Epithelial cell of proximal tubule (primary cell): Measurements from ENCODE around the gene MTF1. TPM values are rescaled to one million over a fixed set of nuclear protein-coding genes. Genes with fewer than 3 reads are reported as not detected.
"Not testable (repeated sequence)": the region's sequence is repeated elsewhere in the genome, so short reads cannot be mapped to it uniquely, and the experiment has no call there.

ENCODE experiments used
- DNase-seq: peaks from one replicate; pipeline ENCODE4 v3.0.0-alpha.2; 2011; ENCODE audit warnings: low read depth
- H3K4me3 ChIP-seq: 2 replicates; pipeline ENCODE4 v1.5.1; 2011; ENCODE audit warnings: low read depth, mild to moderate bottlenecking, low read length
- CTCF ChIP-seq: conservative IDR thresholded peaks from 2 replicates; pipeline ENCODE4 v1.5.1; 2012; ENCODE audit warnings: low read depth, mild to moderate bottlenecking, low read length
- total RNA-seq: library from RNA; depleted of rRNA; stranded (reverse); fragments of >200 nt; gene quantifications from 2 replicates; pipeline ENCODE4 v1.2.3, GENCODE V29; 2015

MTF1 gene
- 0.86 and 2.0 TPM in 2 replicates for total RNA-seq

GRCh38 chr1:37859507-37860345, at the start of gene MTF1:
Gene MTF1, minus strand, starts transcription at chr1:37859592. Its CDS starts 1,934 bp downstream, at chr1:37857658.
- DNase-seq = peak; percentile 72
- peak within 1 kb of the TSS; percentile 94 for H3K4me3 ChIP-seq
- peak; percentile 82 for TF ChIP-seq CTCF

- not testable (repeated sequence) for DNase-seq, H3K4me3 ChIP-seq
Measured at GRCh38 chr1:37908531-37908930, 49.1 kb upstream of the MTF1 start.

GRCh38 chr1:37907416-37908125, 48.2 kb upstream of the MTF1 start:
- DNase-seq, H3K4me3 ChIP-seq: not testable (repeated sequence)

GRCh38 chr1:37906591-37906990, 47.2 kb upstream of the MTF1 start:
- DNase-seq, H3K4me3 ChIP-seq: not testable (repeated sequence)

DNA sequence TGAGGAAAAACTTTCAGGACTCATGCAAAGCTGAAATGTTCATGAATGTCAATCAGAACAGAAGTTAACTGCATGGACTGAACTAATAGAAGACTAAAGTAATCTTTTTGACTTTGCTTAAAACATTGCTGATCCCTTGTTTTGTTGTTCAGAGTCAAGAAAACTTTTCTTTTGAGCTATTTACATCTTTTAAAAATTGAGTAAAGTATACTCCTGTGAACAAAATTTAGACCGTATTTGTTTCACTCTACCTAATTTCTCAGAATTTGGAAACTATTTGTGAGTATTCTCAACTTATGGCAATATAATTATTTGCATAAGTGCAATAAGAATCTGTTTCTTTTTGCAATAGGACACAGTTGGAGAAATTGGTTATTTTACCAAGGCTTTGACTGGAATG, 46.3 kb upstream of the MTF1 start:
- H3K4me3 ChIP-seq = no peak overlapping the region
- no peak for TF ChIP-seq CTCF
- no peak for DNase-seq

DNA sequence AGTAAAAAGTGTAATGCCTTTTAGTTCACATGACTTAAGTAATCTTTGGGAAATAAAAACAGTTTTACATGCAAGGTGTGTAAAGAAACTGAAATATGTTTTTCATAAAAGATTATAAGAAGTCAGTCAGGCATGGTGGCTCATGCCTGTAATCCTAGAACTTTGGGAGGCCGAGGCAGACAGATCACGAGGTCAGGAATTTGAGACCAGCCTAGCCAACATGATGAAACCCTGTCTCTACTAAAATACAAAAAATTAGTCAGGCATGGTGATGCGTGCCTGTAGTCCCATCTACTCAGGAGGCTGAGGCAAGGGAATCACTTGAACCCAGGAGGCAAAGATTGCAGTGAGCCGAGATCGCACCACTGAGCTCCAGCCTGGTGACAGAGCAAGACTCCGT, 44.5 kb upstream of the MTF1 start:
- DNase-seq, H3K4me3 ChIP-seq: not testable (repeated sequence)

DNA sequence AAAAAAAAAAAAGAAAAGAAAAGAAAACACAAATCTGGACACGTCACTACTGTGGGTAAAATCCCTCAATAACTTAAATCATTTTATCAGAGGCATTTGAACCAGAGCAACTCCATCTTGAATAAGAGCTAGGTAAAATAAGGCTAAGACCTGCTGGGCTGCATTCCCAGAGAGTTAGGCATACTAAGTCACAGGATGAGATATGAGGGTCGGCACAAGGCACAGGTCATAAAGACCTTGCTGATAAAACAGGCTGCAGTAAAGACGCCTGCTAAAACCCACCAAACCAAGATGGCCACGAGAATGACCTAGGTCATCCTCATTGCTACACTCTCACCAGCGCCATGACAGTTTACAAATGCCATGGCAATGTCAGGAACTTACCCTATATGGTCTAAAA, 43.6 kb upstream of the MTF1 start:
- no peak for TF ChIP-seq CTCF
- no peak overlapping the region for H3K4me3 ChIP-seq
- no peak for DNase-seq

GRCh38 chr1:37901893-37902225, 42.5 kb upstream of the MTF1 start:
- DNase-seq = no peak
- no peak overlapping the region for H3K4me3 ChIP-seq
- TF ChIP-seq CTCF = no peak

DNA sequence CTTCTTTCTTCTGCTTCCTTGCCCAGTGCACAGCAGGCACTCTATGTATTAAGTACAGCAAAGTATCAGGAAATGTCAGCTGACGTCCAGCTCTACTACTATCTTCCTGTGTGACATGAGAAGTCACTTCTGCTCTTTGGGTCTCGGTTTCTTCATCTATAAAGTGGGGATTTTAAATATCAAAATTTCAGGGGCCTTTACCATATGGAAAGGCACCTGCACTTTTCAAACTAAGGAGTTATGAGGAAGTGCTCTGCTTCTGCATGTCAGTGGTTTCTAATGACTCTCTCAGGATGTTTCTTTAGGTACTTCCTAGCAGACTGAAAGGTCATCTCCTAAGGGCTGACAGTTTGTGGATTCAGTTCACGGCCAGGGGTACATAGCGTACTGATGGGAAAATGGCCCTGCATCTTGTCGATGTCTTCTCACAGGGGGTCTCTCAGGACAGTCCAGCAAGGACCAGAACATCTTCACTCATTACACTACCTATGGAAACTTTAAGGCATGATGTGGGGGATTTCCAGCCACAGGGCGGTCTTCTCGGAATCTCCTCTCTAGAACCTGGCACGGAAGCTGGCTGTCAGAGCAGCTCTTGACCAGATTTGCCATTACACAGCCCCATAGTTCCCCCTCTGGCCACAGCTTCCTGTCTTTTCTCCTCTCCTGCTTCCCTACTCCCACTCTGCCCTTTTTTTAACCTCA, 42.0 kb upstream of the MTF1 start:
- TF ChIP-seq CTCF = no peak
- DNase-seq = no peak
- no peak overlapping the region for H3K4me3 ChIP-seq

DNA sequence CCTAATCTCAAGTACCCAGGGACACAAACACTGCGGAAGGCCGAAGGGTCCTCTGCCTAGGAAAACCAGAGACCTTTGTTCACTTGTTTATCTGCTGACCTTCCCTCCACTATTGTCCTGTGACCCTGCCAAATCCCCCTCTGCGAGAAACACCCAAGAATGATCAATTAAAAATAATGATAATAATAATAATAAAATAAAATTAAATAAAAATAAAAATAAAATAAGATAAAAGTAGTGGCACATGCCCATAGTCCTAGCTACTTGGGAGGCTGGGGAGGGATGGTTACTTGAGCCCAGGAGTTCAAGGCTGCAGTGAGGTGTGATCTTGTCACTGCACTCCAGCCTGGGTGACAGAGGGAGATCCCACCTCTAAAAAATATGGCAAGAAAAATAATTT, 38.2 kb upstream of the MTF1 start:
- not testable (repeated sequence) for H3K4me3 ChIP-seq, DNase-seq
